BLaER1 treated with 17β-estradiol and CSF1 and Interleukin-3, amounts not matched to agents 10 nM and 100 nM (cell line): ENCODE data around the gene TFPI.

Experiments used
- H3K27ac ChIP-seq, 11 experiments: shearing (Covaris generic); formaldehyde crosslinking; 2 replicates each; pipeline ENCODE4 v1.8.1; 2022
- H3K27me3 ChIP-seq, 11 experiments: shearing (Covaris generic); formaldehyde crosslinking; 2 replicates each; pipeline ENCODE4 v1.8.1; 2022
- H3K36me3 ChIP-seq, 11 experiments: shearing (Covaris generic); formaldehyde crosslinking; 2 replicates each; pipeline ENCODE4 v1.8.1; 2022
- H3K4me1 ChIP-seq, 10 experiments: shearing (Covaris generic); formaldehyde crosslinking; 2 replicates each; pipeline ENCODE4 v1.8.1; 2022
- H3K4me2 ChIP-seq, 11 experiments: shearing (Covaris generic); formaldehyde crosslinking; 2 replicates each; pipeline ENCODE4 v1.8.1; 2022
- H3K4me3 ChIP-seq, 10 experiments: shearing (Covaris generic); formaldehyde crosslinking; 2 replicates each; pipeline ENCODE4 v1.8.1; 2022
- H3K9ac ChIP-seq, 11 experiments: shearing (Covaris generic); formaldehyde crosslinking; 2 replicates each; pipeline ENCODE4 v1.8.1; 2022
- H3K9me3 ChIP-seq, 11 experiments: shearing (Covaris generic); formaldehyde crosslinking; replicated peaks in 1 of 11; 2 replicates each; pipeline ENCODE4 v1.8.1; 2022
- H4K20me1 ChIP-seq, 11 experiments: shearing (Covaris generic); formaldehyde crosslinking; 2 replicates each; pipeline ENCODE4 v1.8.1; 2022
- Cebpa-rat ChIP-seq, 11 experiments: shearing (Covaris generic); IDR thresholded peaks; 2 replicates each; pipeline ENCODE4 v1.8.1; 2022

The TFPI gene

GRCh38 chr2:187502467-187502866 is 51.8 kb downstream of the TFPI start:
- Histone ChIP-seq H3K4me1 (peaks cover 0 to 20% (median 15%) of the 10 kb centered on the region in 10 experiments; a peak in 12 of 20 replicates), H3K9me3 (peaks cover 0 to 5% (median 0%) of the 10 kb centered on the region in 11 experiments; a peak in 1 of 22 replicates), H3K36me3 (no peaks in the 10 kb centered on the region), H3K9ac (no peak overlapping the region), H3K27me3 (no peaks in the 10 kb centered on the region), H3K4me3 (no peak overlapping the region), H3K4me2 (no peak overlapping the region; a peak in 2 of 22 replicates), H4K20me1 (no peaks in the 10 kb centered on the region), H3K27ac (no peak overlapping the region)
- TF ChIP-seq Cebpa-rat (IDR thresholded peaks at IDR 0.05), result no peak

- Histone ChIP-seq H3K9me3 (no peaks in the 10 kb centered on the region), H3K4me2 (no peak overlapping the region), H3K27ac (no peak overlapping the region), H3K27me3 (no peaks in the 10 kb centered on the region), H4K20me1 (no peaks in the 10 kb centered on the region), H3K4me1 (peaks cover 0 to 20% (median 15%) of the 10 kb centered on the region in 10 experiments; a peak in 12 of 20 replicates), H3K36me3 (no peaks in the 10 kb centered on the region), H3K4me3 (no peak overlapping the region), H3K9ac (no peak overlapping the region)
- no peak for TF ChIP-seq Cebpa-rat (IDR thresholded peaks at IDR 0.05)
These were observed 53.5 kb downstream of the TFPI start for GRCh38 chr2:187500585-187501359.

- H3K4me1 ChIP-seq, result peaks cover 0 to 19% (median 12%) of the 10 kb centered on the region in 10 experiments; a peak in 12 of 20 replicates
- no peaks in the 10 kb centered on the region for H3K9me3 ChIP-seq
- no peaks in the 10 kb centered on the region for H3K27me3 ChIP-seq
- no peak overlapping the region for H3K4me3 ChIP-seq
- TF ChIP-seq Cebpa-rat (IDR thresholded peaks at IDR 0.05), result no peak
- H4K20me1 ChIP-seq, result no peaks in the 10 kb centered on the region
- H3K27ac ChIP-seq, result no peak overlapping the region
- H3K4me2 ChIP-seq, result no peak overlapping the region
- H3K9ac ChIP-seq, result no peak overlapping the region
- H3K36me3 ChIP-seq, result no peaks in the 10 kb centered on the region
These were observed 54.2 kb downstream of the TFPI start for GRCh38 chr2:187499941-187500532.

GRCh38 chr2:187497858-187498463 is 56.3 kb downstream of the TFPI start:
- Histone ChIP-seq H3K27me3 (no peaks in the 10 kb centered on the region), H3K36me3 (0 out of 22 replicates have a peak, but pooled peaks cover 0 to 2% (median 0%) of the 10 kb centered on the region in 11 experiments), H3K4me3 (no peak overlapping the region), H4K20me1 (no peaks in the 10 kb centered on the region), H3K9me3 (peaks cover 6 to 17% (median 10%) of the 10 kb centered on the region in 11 experiments), H3K4me2 (no peak overlapping the region), H3K4me1 (peaks cover 0 to 7% (median 5%) of the 10 kb centered on the region in 10 experiments; a peak in 4 of 20 replicates), H3K9ac (no peak overlapping the region), H3K27ac (no peak overlapping the region)
- TF ChIP-seq Cebpa-rat (IDR thresholded peaks at IDR 0.05), result no peak

GRCh38 chr2:187497140-187497539 is 57.1 kb downstream of the TFPI start:
- no peaks in the 10 kb centered on the region for H3K27me3 ChIP-seq

GRCh38 chr2:187495324-187495723 is 58.9 kb downstream of the TFPI start:
- Histone ChIP-seq H3K4me3 (no peak overlapping the region), H3K9ac (no peak overlapping the region), H3K27me3 (no peaks in the 10 kb centered on the region), H3K4me1 (no peaks in the 10 kb centered on the region), H3K9me3 (peaks cover 11 to 28% (median 17%) of the 10 kb centered on the region in 11 experiments), H3K36me3 (0 out of 22 replicates have a peak, but pooled peaks cover 0 to 4% (median 0%) of the 10 kb centered on the region in 11 experiments), H3K4me2 (no peak overlapping the region), H3K27ac (no peak overlapping the region), H4K20me1 (no peaks in the 10 kb centered on the region)
- TF ChIP-seq Cebpa-rat (IDR thresholded peaks at IDR 0.05), result no peak

More at GRCh38 chr2:187497140-187497539, 57.1 kb downstream of the TFPI start:
- peaks cover 11 to 24% (median 17%) of the 10 kb centered on the region in 11 experiments for H3K9me3 ChIP-seq
- no peaks in the 10 kb centered on the region for H4K20me1 ChIP-seq
- peaks cover 0 to 1% (median under 1%) of the 10 kb centered on the region in 10 experiments; a peak in 3 of 20 replicates for H3K4me1 ChIP-seq
- no peak overlapping the region for H3K27ac ChIP-seq
- no peak overlapping the region for H3K9ac ChIP-seq
- H3K36me3 ChIP-seq, result 0 out of 22 replicates have a peak, but pooled peaks cover 0 to 4% (median 0%) of the 10 kb centered on the region in 11 experiments
- no peak overlapping the region for H3K4me3 ChIP-seq
- no peak overlapping the region for H3K4me2 ChIP-seq
- no peak for TF ChIP-seq Cebpa-rat (IDR thresholded peaks at IDR 0.05)

GRCh38 chr2:187493877-187494568 is 60.2 kb downstream of the TFPI start:
- Histone ChIP-seq H3K27me3 (no peaks in the 10 kb centered on the region), H3K36me3 (0 out of 22 replicates have a peak, but pooled peaks cover 0 to 4% (median 0%) of the 10 kb centered on the region in 11 experiments)

GRCh38 chr2:187493180-187493579 is 61.1 kb downstream of the TFPI start:
- no peaks in the 10 kb centered on the region for H3K27me3 ChIP-seq
- 0 out of 22 replicates have a peak, but pooled peaks cover 0 to 4% (median 0%) of the 10 kb centered on the region in 11 experiments for H3K36me3 ChIP-seq

More at GRCh38 chr2:187493877-187494568, 60.2 kb downstream of the TFPI start:
- Histone ChIP-seq H3K4me2 (no peak overlapping the region), H3K9ac (no peak overlapping the region), H3K27ac (no peak overlapping the region), H3K4me1 (no peaks in the 10 kb centered on the region), H4K20me1 (no peaks in the 10 kb centered on the region), H3K4me3 (no peak overlapping the region), H3K9me3 (peaks cover 11 to 28% (median 17%) of the 10 kb centered on the region in 11 experiments)
- TF ChIP-seq Cebpa-rat (IDR thresholded peaks at IDR 0.05), result no peak

More at GRCh38 chr2:187493180-187493579, 61.1 kb downstream of the TFPI start:
- Histone ChIP-seq H4K20me1 (no peaks in the 10 kb centered on the region), H3K4me3 (no peak overlapping the region), H3K4me1 (no peaks in the 10 kb centered on the region), H3K4me2 (no peak overlapping the region), H3K9me3 (peaks cover 11 to 28% (median 17%) of the 10 kb centered on the region in 11 experiments), H3K9ac (no peak overlapping the region), H3K27ac (no peak overlapping the region)
- no peak for TF ChIP-seq Cebpa-rat (IDR thresholded peaks at IDR 0.05)
